Inferior parietal cortex (tissue), 1 donor: ENCODE measurements around the gene SLC5A6.

Source experiments
- DNase-seq: peaks from one replicate; pipeline ENCODE4 v3.0.0-alpha.2; 2016; ENCODE audit errors: extremely low spot score

The SLC5A6 gene

GRCh38 chr2:27236626-27237025 lies 24.6 kb upstream of the SLC5A6 start:
- no peak for DNase-seq

DNA sequence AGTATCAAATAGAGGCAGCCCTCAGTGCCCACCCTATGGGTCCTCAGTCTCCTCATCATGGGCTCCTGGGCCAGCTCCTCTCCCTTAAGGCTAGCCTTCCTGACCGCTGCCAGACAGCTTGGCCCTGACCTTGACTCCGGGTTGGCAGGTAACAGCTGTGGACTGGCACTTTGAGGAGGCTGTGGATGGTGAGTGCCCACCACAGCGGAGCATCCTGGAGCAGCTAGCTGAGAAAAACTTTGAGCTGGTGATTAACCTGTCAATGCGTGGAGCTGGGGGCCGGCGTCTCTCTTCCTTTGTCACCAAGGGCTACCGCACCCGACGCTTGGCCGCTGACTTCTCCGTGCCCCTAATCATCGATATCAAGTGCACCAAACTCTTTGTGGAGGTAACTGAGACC lies 24.1 kb upstream of the SLC5A6 start:
- DNase-seq, result no peak

DNA sequence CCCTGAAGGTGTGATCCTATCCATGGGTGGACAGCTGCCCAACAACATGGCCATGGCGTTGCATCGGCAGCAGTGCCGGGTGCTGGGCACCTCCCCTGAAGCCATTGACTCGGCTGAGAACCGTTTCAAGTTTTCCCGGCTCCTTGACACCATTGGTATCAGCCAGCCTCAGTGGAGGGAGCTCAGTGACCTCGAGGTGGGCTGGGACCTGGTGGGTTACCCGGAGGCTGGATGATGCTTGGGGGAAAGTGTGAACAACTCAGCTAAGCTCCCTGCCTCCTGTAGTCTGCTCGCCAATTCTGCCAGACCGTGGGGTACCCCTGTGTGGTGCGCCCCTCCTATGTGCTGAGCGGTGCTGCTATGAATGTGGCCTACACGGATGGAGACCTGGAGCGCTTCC lies 21.3 kb upstream of the SLC5A6 start:
- DNase-seq, result no peak

DNA sequence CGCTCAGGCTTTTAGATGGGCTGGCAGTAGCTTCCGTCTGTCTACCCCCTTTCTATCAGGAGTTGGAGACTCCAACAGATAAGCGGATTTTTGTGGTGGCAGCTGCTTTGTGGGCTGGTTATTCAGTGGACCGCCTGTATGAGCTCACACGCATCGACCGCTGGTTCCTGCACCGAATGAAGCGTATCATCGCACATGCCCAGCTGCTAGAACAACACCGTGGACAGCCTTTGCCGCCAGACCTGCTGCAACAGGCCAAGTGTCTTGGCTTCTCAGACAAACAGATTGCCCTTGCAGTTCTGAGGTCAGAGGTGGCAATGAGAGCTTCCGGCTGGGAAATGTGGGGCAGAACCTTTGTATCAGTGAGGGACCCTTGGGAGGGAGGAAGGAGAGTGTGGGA lies 19.9 kb upstream of the SLC5A6 start:
- no peak for DNase-seq

GRCh38 chr2:27227501-27227900 lies 15.4 kb upstream of the SLC5A6 start:
- DNase-seq, result no peak

GRCh38 chr2:27225526-27225925 lies 13.5 kb upstream of the SLC5A6 start:
- no peak for DNase-seq

DNA sequence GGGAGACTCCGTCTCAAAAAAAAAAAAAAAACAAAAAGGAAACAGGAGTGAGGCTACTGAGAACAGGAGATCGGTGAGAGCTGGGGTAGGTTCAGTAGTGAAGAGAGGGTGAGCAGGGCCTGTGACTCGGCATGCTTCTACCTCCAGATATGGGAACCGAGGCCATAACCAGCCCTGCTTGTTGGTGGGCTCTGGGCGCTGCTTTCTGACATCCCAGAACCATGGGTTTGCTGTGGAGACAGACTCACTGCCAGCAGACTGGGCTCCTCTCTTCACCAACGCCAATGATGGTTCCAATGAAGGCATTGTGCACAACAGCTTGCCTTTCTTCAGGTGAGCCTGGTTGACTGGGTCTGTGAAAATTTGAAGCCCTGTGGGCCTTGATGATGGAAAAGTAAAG lies 11.3 kb upstream of the SLC5A6 start:
- no peak for DNase-seq

GRCh38 chr2:27222407-27222806 lies 10.3 kb upstream of the SLC5A6 start:
- no peak for DNase-seq

- no peak for DNase-seq
Measured at GRCh38 chr2:27221166-27221565, 9.1 kb upstream of the SLC5A6 start.

- DNase-seq, result no peak
Measured at GRCh38 chr2:27220091-27220490, 8.0 kb upstream of the SLC5A6 start.

DNA sequence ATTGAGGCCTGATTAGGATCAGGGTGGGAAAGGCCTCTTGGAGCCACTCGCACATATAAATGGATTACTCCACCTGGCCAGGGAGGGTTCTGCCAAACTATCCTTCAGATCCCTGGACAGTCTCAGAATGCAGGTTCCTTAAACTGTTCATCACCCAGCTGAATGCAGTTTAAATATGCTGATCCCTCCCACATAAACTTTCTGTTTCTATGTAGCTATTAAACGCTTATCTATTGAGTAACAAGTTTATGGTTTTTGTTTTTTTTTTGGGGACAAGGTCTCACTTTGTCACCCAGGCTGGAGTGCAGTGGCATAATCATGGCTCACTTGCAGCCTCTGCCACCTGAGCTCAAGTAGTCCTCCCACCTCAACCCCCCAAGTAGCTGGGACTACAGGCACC lies 7.0 kb upstream of the SLC5A6 start:
- DNase-seq, result no peak

GRCh38 chr2:27218614-27219013 lies 6.5 kb upstream of the SLC5A6 start:
- DNase-seq, result no peak

DNA sequence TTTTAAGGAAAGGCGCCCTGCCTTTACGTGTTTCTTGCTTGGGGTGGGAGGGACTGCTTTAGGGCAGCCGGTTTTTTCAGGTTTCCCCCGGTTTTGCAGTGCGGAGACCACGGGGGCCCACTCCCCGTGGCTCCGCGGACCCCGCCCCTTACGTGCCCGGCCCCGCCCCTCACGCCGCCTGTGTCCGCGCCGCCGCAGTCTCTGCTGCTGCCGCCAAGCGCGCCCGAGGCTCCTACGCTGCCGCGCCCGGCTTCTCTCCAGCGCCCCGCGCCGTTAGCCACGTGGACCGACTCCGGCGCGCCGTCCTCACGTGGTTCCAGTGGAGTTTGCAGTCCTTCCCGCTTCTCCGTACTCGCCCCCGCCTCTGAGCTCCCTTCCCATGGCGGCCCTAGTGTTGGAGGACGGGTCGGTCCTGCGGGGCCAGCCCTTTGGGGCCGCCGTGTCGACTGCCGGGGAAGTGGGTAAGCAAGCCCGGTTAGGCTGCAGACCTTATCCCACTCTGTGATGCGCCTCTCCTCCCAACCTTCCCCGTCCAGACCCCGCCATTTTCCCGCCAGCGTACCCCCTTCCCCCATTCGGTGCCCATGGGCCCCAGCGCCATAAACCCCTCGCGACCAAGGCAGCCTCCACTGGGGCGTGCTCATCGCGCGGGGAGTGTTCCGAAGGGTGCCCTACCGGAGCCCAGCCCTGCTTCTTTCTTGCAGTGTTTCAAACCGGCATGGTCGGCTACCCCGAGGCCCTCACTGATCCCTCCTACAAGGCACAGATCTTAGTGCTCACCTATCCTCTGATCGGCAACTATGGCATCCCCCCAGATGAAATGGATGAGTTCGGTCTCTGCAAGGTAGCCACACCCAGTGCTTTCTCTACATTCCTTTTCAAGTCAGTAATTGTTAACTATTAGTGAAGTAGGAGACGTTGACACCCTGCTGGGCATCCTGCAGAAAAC lies 5.4 kb upstream of the SLC5A6 start, which contains the start of gene CAD:
CAD (plus strand) TSS at position 197 of the 949 bp plus-strand sequence; CDS start at position 380, 183 bp downstream.
- DNase-seq, result peak; percentile 79

- DNase-seq, result no peak
Measured at GRCh38 chr2:27216416-27217137, 4.5 kb upstream of the SLC5A6 start.

DNA sequence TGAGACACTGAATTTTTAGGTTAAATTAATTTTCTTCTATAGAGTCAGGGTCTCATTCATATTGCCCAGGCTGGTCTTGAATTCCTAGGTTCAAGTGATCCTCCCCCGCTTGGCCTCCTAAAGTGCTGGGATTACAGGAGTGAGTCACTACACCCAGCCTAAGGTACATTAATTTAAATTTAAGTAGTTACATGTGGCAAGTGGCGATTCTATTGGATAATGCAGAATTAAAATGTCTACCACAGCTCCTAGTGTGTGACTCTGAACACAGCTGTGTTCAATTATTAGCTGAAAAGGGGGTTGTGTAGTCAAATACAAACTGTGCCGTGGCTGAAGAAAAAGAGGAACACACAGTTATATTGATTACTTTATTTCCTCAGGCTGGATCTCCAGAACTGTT lies 2.9 kb upstream of the SLC5A6 start:
- no peak for DNase-seq

DNA sequence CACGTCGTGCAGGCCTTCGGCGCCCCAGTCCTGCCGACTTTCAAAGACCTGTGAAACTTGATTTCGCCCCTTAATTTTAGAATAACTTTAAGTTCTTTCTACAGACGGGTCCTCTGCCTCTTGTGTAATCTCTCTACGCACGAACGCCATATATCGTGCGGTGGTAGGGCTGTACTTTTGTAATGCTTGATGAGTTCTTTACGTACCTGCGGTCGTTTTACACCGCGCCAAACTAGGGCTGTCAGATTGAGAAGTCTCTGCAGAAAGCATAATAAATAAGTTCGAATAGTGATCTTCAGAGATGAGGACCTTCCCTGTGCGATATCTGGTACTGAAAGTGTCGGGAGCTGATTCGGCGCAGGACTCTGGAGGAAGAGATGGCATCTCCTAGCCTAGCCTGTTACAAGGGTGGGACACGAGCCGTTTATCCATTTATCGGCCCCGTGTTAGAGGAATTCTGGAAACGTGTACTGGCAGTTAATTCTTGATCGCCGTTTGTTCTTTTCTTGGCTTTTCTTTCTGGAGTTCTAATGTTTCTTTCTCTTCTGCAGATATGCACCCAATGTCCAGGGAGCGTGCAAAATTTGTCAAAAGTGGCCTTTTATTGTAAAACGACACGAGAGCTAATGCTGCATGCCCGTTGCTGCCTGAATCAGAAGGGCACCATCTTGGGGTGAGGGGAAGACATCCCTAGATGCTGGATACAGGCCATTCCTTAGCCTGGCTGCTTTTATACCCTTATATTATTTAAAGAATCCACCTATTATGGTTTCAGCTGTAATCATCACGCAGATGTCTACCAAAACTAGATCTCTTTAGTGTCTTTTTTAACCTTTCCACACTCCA lies 781 bp upstream of the SLC5A6 start:
- no peak for DNase-seq

- DNase-seq, result peak; percentile 16
Measured at GRCh38 chr2:27211241-27211942, 676 bp downstream of the SLC5A6 start.

GRCh38 chr2:27209621-27210401 lies 2.3 kb downstream of the SLC5A6 start:
- DNase-seq, result no peak

DNA sequence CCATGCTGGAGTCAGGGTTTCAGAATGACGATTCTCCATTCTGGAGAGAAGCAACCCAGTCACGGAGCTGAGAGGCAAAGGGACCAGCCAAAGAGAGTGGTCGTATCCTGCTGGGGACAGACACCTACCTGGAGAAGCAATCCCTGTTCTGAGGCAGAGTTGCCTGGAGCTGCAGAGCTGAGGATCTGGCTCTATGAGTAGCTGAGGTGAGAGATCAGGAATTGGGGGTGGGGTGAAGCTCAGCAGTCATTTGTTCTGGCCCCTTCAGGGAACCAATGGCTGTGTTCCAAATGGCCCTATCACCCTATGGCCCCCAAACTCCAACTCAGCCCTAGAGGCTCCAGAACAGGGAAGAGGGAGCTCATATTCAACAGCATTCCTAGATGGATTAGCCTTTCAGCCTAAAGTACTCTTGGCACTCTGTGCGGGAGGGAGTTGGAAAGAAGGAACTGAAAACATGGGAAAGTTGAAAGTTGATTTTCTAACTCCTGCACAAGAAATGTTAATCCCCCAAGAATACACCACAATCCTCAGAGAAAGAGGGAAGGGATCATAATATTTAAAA lies 3.5 kb downstream of the SLC5A6 start:
- no peak for DNase-seq

- DNase-seq, result no peak
Measured at GRCh38 chr2:27206346-27206745, 5.7 kb downstream of the SLC5A6 start.
